Measurements from ENCODE around the gene BMAL1.

DNA sequence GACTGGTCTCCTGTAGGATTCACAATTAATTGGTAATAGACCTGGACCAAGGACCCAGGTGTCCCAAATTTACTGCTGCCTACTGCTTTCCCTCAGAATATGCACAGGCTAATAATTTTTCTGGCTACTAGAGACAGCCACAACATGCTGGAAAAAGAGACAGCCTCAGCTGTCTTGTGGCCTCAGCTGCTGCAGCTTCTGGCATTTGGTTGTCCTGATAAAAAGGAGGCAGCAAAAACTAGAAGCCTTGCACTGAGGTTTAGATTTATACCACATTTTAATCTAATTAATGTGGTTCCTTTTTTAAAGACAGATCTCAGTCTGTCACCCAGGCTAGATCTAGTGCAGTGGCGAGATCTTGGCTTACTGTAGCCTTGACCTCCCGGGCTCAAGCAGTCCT is 95.6 kb downstream of the BMAL1 start:
- TF ChIP-seq, protein P1, sequence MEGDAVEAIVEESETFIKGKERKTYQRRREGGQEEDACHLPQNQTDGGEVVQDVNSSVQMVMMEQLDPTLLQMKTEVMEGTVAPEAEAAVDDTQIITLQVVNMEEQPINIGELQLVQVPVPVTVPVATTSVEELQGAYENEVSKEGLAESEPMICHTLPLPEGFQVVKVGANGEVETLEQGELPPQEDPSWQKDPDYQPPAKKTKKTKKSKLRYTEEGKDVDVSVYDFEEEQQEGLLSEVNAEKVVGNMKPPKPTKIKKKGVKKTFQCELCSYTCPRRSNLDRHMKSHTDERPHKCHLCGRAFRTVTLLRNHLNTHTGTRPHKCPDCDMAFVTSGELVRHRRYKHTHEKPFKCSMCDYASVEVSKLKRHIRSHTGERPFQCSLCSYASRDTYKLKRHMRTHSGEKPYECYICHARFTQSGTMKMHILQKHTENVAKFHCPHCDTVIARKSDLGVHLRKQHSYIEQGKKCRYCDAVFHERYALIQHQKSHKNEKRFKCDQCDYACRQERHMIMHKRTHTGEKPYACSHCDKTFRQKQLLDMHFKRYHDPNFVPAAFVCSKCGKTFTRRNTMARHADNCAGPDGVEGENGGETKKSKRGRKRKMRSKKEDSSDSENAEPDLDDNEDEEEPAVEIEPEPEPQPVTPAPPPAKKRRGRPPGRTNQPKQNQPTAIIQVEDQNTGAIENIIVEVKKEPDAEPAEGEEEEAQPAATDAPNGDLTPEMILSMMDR (conservative IDR thresholded peaks at IDR 0.05 in 1 of 2, IDR thresholded peaks at IDR 0.05 in 1 of 2; ENCODE audit: low read depth in 1 of 2, low read length in 2 of 2) = no peak
- no peak for TF ChIP-seq EZH2 (IDR thresholded peaks at IDR 0.05; ENCODE audit: low read length, missing control alignments)

All from fibroblast of lung (primary cell).